Activated gamma-delta T cell treated with Interleukin-2 at 50 U/mL for 16 hours (primary cell): Measurements from ENCODE around the gene F9.
"Not testable (repeated sequence)": the region's sequence is repeated elsewhere in the genome, so short reads cannot be mapped to it uniquely, and the experiment has no call there.

ENCODE experiments used
- DNase-seq: peaks from one replicate; pipeline ENCODE4 v3.0.0-alpha.2; 2020

The F9 gene

DNA sequence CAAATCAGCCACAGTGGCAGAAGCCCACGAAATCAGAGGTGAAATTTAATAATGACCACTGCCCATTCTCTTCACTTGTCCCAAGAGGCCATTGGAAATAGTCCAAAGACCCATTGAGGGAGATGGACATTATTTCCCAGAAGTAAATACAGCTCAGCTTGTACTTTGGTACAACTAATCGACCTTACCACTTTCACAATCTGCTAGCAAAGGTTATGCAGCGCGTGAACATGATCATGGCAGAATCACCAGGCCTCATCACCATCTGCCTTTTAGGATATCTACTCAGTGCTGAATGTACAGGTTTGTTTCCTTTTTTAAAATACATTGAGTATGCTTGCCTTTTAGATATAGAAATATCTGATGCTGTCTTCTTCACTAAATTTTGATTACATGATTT lies at the start of gene F9:
F9 (plus strand) TSS at position 190 of the 400 bp plus-strand sequence; CDS start at position 216, 26 bp downstream.
- DNase-seq = no peak

DNA sequence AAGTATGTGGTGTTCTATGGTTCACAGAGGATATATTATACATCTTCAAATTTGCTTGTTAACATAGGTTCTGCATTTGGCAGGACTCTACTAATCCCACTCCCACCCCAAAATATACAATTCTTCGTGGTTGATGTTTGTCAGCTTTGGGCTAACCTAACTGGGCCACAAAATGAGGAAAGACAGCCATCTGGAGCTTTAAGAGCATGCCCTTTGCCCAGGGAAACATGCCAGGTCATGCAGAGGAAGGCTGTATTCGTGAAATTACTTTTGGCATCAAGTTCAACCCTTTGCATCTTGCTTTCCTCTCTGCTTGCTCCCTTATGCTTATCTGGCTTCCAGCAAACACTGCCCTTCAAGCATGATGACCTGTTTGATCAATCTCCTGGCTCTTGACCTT lies 46.8 kb upstream of the F9 start:
- DNase-seq = no peak

DNA sequence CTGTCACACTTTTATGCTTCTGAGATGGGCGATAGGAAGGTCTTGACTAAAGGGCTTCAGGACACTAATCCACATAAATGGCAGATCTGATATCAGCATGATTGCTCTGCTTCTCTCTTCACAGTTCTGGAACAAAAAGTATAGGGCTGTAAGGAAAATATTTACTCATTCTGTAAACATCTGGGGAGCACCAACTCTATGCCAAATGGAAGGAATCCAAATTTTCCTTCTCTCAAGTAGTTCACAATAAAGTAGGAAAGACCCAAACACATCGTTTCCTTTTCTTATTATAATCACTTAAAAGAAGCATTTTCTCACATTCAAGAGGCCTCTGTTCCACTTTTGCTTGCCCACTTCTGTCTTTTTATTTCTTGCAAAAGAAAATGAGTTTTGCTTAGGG lies 45.9 kb upstream of the F9 start:
- DNase-seq = no peak

GRCh38 chrX:139495324-139495723 lies 35.2 kb upstream of the F9 start:
- no peak for DNase-seq

GRCh38 chrX:139506333-139506732 lies 24.2 kb upstream of the F9 start:
- DNase-seq = no peak

DNA sequence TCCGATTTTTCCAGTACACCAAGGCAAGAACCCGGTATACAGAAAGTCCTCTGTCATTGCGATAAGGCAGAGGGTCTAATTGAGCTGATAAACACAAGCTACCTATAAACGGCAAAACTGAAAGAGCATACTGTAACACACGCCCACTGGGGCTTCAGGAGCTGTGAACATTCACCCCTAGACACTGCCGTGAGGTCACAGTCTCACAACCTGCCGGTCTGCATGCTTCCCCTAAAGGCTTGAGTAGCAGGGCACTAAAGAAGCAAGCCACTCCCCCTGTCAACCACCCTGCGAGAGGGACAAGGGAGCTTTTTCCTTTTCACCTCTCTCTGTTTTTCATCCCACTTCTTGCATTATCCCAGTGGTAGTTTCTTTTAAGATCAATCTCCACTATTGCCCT lies 22.4 kb upstream of the F9 start:
- no peak for DNase-seq

GRCh38 chrX:139518475-139518874 lies 12.1 kb upstream of the F9 start:
- no peak for DNase-seq

DNA sequence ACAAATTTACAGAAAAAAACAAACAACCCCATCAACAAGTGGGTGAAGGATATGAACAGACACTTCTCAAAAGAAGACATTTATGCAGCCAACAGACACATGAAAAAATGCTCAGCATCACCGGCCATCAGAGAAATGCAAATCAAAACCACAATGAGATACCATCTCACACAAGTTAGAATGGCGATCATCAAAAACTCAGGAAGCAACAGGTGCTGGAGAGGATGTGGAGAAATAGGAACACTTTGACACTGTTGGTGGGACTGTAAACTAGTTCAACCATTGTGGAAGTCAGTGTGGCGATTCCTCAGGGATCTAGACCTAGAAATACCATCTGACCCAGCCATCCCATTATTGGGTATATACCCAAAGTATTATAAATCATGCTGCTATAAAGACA lies 1.7 kb upstream of the F9 start:
- not testable (repeated sequence) for DNase-seq

GRCh38 chrX:139532834-139533233 lies 2.3 kb downstream of the F9 start:
- DNase-seq = no peak

GRCh38 chrX:139533444-139533843 lies 2.9 kb downstream of the F9 start:
- DNase-seq = no peak

DNA sequence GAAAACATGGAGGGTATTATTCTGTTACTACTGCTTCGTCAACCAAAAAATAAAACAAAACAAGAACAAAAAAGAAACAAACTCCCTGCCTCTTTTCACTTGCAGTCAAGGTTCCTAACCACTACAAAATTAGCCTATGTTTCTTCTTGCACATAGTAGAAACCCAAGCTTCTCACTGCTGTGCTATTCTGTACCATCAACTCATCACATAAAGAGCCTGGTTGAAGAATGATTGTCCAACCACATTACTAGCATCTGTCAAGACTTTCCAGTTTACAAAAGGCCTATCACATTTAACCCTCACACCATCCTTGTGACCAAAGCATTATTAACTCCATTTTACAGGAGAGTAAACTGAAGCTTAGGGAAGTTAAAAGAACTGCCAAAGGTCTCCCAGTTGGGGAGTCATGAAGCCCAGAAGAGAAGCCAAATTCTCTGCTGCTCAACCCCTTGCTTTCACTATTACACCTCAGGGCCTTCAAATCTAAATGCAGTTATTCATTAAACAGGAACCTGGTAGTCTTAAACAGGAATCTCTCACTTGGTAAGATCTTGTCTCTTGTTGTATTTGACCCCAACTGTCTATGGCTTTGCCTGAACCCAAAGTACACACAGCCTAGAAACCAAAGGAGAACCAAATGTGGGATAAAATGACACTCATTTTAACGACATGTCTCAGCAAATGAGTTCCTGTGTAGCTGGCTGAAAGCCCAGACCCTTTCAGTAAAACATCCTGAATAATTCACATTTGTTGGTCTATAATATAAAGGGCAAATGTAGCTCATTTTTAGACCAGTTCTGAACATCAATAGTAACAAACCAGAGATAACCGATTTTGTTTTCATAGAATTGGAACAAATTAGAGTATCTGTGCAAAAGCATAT lies 8.6 kb downstream of the F9 start:
- DNase-seq = no peak

DNA sequence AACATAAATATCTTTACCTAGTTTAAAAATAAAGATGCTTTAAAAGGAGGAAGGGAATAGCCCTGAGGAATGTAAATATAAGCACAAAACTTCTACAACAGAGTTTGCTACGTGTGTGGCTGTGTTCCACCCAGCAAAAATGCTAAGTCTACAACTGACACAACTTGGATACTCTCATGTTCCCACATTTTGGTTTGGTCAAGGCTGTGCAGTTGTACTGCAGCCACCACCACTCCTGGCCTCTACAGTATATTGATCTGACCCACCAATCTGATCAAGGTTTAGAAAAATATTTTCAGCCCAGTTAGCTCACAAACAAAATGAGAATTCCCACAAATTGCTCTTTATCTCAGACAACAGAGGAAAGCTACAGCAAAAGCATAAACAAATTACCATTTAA lies 12.1 kb downstream of the F9 start:
- no peak for DNase-seq

- DNase-seq = no peak
These were observed 13.4 kb downstream of the F9 start for GRCh38 chrX:139543920-139544319.

DNA sequence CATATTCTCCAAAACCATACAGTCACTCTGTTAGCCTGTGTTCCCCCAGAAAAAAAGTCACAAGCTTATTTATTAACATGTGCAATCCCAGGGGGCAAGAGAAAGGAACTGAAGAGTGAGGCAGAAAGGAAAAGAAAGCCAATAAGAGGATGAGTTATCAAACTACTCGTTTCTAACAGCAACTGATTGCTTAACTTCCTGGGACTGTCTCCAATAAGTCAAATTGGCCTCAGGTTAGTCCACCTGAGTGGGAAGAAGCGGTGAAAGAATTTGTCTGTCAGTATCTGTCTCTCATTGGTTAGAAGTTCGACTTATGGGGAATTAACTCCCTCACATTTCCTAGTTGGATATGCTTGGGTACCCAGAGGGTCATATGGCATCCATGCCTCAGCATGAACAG lies 14.1 kb downstream of the F9 start:
- DNase-seq = no peak

DNA sequence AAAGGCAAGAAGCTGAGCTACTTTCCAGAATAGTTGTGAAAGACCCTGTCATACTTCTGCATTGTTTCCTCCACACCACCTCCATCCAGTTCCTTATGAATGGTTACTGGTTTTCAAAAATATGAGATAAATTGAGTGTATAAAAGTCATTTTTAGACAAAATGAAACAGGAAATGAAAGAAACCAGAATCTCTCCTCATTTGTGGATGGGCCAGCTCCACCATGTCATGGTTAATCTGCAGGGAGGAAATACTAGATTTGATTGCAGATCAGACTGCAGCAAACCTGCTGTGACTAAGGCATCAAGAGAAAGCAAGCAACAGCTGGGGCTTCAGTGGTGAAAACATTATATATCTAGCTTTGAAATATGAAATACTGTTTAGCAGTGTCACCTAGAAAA lies 23.8 kb downstream of the F9 start:
- no peak for DNase-seq

- no peak for DNase-seq
These were observed 24.6 kb downstream of the F9 start for GRCh38 chrX:139554991-139555675.

GRCh38 chrX:139559383-139560042 lies 29.0 kb downstream of the F9 start:
- no peak for DNase-seq

GRCh38 chrX:139560221-139560620 lies 29.7 kb downstream of the F9 start:
- DNase-seq = no peak

DNA sequence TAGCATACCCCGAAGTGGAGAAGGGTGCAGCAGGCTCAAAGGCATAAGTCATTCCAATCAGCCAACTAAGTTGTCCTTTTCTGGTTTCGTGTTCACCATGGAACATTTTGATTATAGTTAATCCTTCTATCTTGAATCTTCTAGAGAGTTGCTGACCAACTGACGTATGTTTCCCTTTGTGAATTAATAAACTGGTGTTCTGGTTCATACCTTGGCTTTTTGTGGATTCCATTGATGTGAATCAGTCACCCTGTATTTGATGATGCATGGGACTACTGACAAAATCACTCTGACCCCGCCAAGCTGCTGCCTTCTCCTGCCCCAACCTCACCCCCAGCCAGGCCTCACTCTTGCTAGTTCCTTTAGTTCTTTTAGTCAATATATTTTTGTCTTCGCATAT lies 32.7 kb downstream of the F9 start:
- DNase-seq = no peak

DNA sequence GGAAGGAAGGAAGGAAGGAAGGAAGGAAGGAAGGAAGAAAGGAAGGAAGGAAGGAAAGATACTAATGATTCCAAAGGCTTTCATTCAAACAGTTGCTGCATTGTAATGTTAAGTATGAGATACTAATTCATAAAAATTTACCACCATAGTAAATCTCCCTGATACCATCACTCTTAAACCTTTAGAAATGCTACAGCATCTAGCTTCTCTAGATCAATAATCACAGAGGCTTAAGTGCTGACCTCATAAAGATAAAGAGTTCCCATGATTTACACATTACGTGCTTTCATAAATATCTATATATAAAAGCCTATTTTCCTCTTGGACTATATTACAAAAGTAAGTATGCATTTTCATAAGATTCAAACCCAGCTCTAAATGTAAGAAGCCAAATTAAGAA lies 36.4 kb downstream of the F9 start:
- no peak for DNase-seq

- no peak for DNase-seq
These were observed 50.5 kb downstream of the F9 start for GRCh38 chrX:139581068-139581467.

DNA sequence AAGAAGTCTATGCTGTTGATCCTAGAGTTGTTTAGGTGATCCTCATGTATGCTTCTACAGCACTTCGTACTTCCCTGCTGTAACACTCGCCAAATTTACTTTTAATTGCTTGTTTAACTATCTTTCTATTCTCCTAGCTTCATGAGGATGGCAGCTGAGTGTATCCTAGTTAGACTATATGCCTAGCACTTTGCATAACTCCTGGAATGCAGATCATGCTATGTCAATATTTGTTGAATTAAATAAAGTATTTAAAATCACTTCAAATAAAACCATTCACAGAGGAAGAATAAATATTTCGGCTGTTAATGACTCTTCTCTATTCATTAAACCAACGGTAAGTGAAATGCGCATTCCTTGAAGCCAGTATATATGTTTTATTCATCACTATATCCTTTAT lies 55.1 kb downstream of the F9 start:
- DNase-seq = no peak

- no peak for DNase-seq
These were observed 65.5 kb downstream of the F9 start for GRCh38 chrX:139596068-139596467.

DNA sequence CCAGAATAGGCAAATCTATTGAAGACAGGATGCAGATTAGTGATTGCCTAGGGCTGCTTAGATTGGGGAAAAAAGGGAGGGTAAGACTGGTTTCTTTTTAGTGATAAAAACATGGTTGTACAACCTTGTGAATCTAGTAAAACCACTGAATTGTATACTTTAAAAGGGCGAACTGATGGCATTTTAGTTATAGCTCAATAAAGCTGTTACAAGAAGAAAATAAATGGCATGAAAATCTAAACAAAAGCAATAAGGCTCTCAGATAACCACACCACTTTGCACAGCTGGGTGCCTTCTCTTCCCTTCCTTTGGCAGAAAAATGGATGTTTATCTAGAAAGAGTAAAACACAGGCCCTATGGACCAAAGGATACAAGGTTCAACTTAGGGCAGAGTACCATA lies 69.6 kb downstream of the F9 start:
- DNase-seq = no peak
